GM12878 (cell line): Measurements from ENCODE around the gene TANK. TPM values are rescaled to one million over a fixed set of nuclear protein-coding genes. Genes with fewer than 3 reads are reported as not detected.
A peak's percentile ranks its signal among the peaks of the same experiment; 100 is the strongest.

Experiments used
- ATAC-seq: fragments of 200-7000 bp; cut with Tn5 transposase; 3 replicates; pipeline ENCODE4 v1.9.1; 2020; ENCODE audit warnings: mild to moderate bottlenecking, moderate library complexity
- BruUV-seq: library from RNA; stranded (reverse); fragments of 400-500 nt; replicated peaks from 2 replicates; lab custom pipeline; 2021; lab: Mats Ljungman, UMichigan
- CTCF ChIA-PET: fragments of 300-600 bp; sonication (Branson Sonifier 250); formaldehyde crosslinking; extraction: SDS; loops from one replicate; lab custom pipeline; 2021; ENCODE audit warnings: inconsistent platforms; lab: Yijun Ruan, JAX
- POLR2A ChIA-PET: fragments of 350-600 bp; formaldehyde crosslinking; extraction: SDS; loops from one replicate; lab custom pipeline; 2021; ENCODE audit warnings: inconsistent platforms; lab: Charles Lee
- RAD21 ChIA-PET: fragments of 300-600 bp; sonication (Branson Sonifier 250); formaldehyde crosslinking; loops from one replicate; lab custom pipeline; 2023; ENCODE audit warnings: antibody characterized with exemption; ENCODE audit not compliant: unreplicated experiment; lab: Charles Lee
- SMC1A ChIA-PET: fragments of 300-600 bp; sonication (Branson Sonifier 250); formaldehyde crosslinking; loops from one replicate; lab custom pipeline; 2023; ENCODE audit not compliant: unreplicated experiment, uncharacterized antibody; lab: Charles Lee
- DNase-seq: peaks from one replicate; pipeline ENCODE4 v3.0.0-alpha.2; 2011; ENCODE audit warnings: low read depth, low spot score
- FAIRE-seq: peaks from 3 replicates; lab custom pipeline; 2011; peaks lifted over from hg19 to GRCh38; lab: Jason Lieb, UNC
- H2AFZ ChIP-seq: 2 replicates; pipeline ENCODE4 v1.6.0; 2011; ENCODE audit warnings: low read depth, low read length, control low read depth; ENCODE audit not compliant: control insufficient read depth
- H3K27ac ChIP-seq: 2 replicates; pipeline ENCODE4 v1.5.1; 2011; ENCODE audit warnings: control low read depth; ENCODE audit not compliant: control insufficient read depth, insufficient read depth
- H3K27me3 ChIP-seq, 2 experiments: replicated peaks in 1 of 2; 2 replicates each; pipeline versions ENCODE4 v1.6.0 to v1.6.1; 2011; ENCODE audit warnings: low read length in 1 of 2; ENCODE audit not compliant: control insufficient read depth in 2 of 2, insufficient read depth in 2 of 2
- H3K36me3 ChIP-seq, 2 experiments: 2 replicates each; pipeline ENCODE4 v1.5.1; 2011; ENCODE audit warnings: low read length in 1 of 2; ENCODE audit not compliant: control insufficient read depth in 2 of 2, insufficient read depth in 2 of 2
- H3K4me1 ChIP-seq: 2 replicates; pipeline ENCODE4 v1.6.1; 2011; ENCODE audit warnings: mild to moderate bottlenecking, low read length, moderate library complexity, mixed read lengths; ENCODE audit not compliant: control insufficient read depth, insufficient read depth
- H3K4me2 ChIP-seq: 2 replicates; pipeline ENCODE4 v1.6.0; 2011; ENCODE audit warnings: control low read depth; ENCODE audit not compliant: control insufficient read depth, insufficient read depth
- H3K4me3 ChIP-seq: fragments of 200-600 bp; sonication (generic); 2 replicates; pipeline ENCODE4 v1.5.1; 2016
- H3K79me2 ChIP-seq: 2 replicates; pipeline ENCODE4 v1.6.0; 2011; ENCODE audit warnings: low read length; ENCODE audit not compliant: control insufficient read depth, insufficient read depth
- H3K9ac ChIP-seq: 2 replicates; pipeline ENCODE4 v1.8.0; 2011; ENCODE audit warnings: low read length, control low read depth, mixed read lengths; ENCODE audit not compliant: control insufficient read depth, insufficient read depth
- H3K9me3 ChIP-seq: replicated peaks from 3 replicates; pipeline ENCODE4 v1.5.1; 2011; ENCODE audit warnings: mild to moderate bottlenecking, low read length; ENCODE audit not compliant: control insufficient read depth, insufficient read depth
- H4K20me1 ChIP-seq: 2 replicates; pipeline ENCODE4 v1.6.0; 2011; ENCODE audit not compliant: control insufficient read depth, insufficient read depth
- DPF2 ChIP-seq: fragments of 450-650 bp; IDR thresholded peaks from 2 replicates; pipeline ENCODE4 v1.6.1; 2017; ENCODE audit warnings: mild to moderate bottlenecking
- GATAD2B ChIP-seq: fragments of 450-650 bp; conservative IDR thresholded peaks from 2 replicates; pipeline ENCODE4 v1.6.1; 2017; ENCODE audit warnings: low read depth, mild to moderate bottlenecking, moderate library complexity
- MLLT1 ChIP-seq: fragments of 450-650 bp; IDR thresholded peaks from 2 replicates; pipeline ENCODE4 v1.6.1; 2016; ENCODE audit warnings: mild to moderate bottlenecking
- PML ChIP-seq: IDR thresholded peaks from 2 replicates; pipeline ENCODE4 v1.6.1; 2012; ENCODE audit warnings: low read length, inconsistent platforms
- RAD21 ChIP-seq: IDR thresholded peaks from 2 replicates; pipeline ENCODE4 v1.6.1; 2011; ENCODE audit warnings: mild to moderate bottlenecking, low read depth, low read length, moderate library complexity; ENCODE audit not compliant: insufficient read depth
- TAF1 ChIP-seq: IDR thresholded peaks from 2 replicates; pipeline ENCODE4 v1.6.1; 2011; ENCODE audit warnings: mild to moderate bottlenecking, low read depth, low read length, borderline replicate concordance
- YY1 ChIP-seq: IDR thresholded peaks from 2 replicates; pipeline ENCODE4 v1.6.1; 2011; ENCODE audit warnings: low read depth, mild to moderate bottlenecking, low read length
- WGBS: methylation state at CpG from one replicate; pipeline ENCODE4 v1.1.6; 2016; ENCODE audit warnings: low lambda C conversion rate; ENCODE audit not compliant: insufficient replicate concordance, insufficient coverage; ENCODE audit errors: missing lambda C conversion rate; 5-methylcytosine and 5-hydroxymethylcytosine counted together
- in situ Hi-C: fragments of 300-500 bp; cut with MboI; formaldehyde crosslinking; loops from 9 replicates; pipeline ENCODE4 v1.14.3; 2018; ENCODE audit warnings: mixed read lengths
- intact Hi-C: fragments of 100-400 bp; cut with micrococcal nuclease; formaldehyde crosslinking; loops from one replicate; pipeline ENCODE4 v1.14.2; 2022; ENCODE audit not compliant: unreplicated experiment
- polyA plus RNA-seq, 11 experiments: library from polyadenylated mRNA; depleted of rRNA in 4 of 11; unstranded in 6 of 11; stranded (reverse) in 5 of 11; fragments of >200 nt; fragmentation: Nextera tagmentation in 4 of 11; fragmentation: Illumina TruSeq in 1 of 11; extraction: Ambion mirVana in 4 of 11; extraction: Trizol in 1 of 11; gene quantifications; 1 replicate in 1 of 11; 2 replicates in 10 of 11; pipeline versions ENCODE4 v1.2.1 to v1.2.3, GENCODE V29; 2011 to 2016; ENCODE audit warnings: inconsistent platforms in 2 of 11, missing spikeins in 2 of 11, low read depth in 1 of 11
- total RNA-seq, 4 experiments: library from RNA; depleted of rRNA in 3 of 4; stranded (reverse); fragments of >200 nt in 3 of 4; fragmentation: Illumina TruSeq in 1 of 4; extraction: Trizol in 1 of 4; gene quantifications; 2 replicates each; pipeline versions ENCODE4 v1.2.1 to v1.2.3, GENCODE V29; 2013 to 2021
- TF ChIP-seq, protein P1 (sequence below): fragments of 450-650 bp; IDR thresholded peaks from 2 replicates; pipeline ENCODE4 v1.6.1; 2016; ENCODE audit warnings: mild to moderate bottlenecking
- TF ChIP-seq, protein P2 (sequence below): fragments of 450-650 bp; IDR thresholded peaks from 2 replicates; pipeline ENCODE4 v1.6.1; 2017; ENCODE audit warnings: mild to moderate bottlenecking, moderate library complexity
- TF ChIP-seq, protein P3 (sequence below): fragments of 450-650 bp; IDR thresholded peaks from 2 replicates; pipeline ENCODE4 v1.6.1; 2016; ENCODE audit warnings: mild to moderate bottlenecking, moderate library complexity, borderline replicate concordance

TANK gene
- total and polyA plus RNA-seq, 10 of the 15 experiments (the other 5 are each of a cell fraction or from before 2014, with no cell fraction given), result 48.6 to 127 (median 103) TPM

GRCh38 chr2:161238560-161239325 lies 78.5 kb downstream of the TANK start:
- intact Hi-C loops, result no loop called here
- in situ Hi-C loops, result no loop called here
- ATAC-seq (peak; percentile 44), FAIRE-seq (no peak), DNase-seq (no peak)
- Histone ChIP-seq H3K4me1 (peaks cover 20% of the 10 kb centered on the region), H3K79me2 (peaks cover 2% of the 10 kb centered on the region), H3K9me3 (no peaks in the 10 kb centered on the region), H3K9ac (peak overlapping the region; percentile 61), H4K20me1 (no peaks in the 10 kb centered on the region), H3K27me3 (no peaks in the 10 kb centered on the region), H3K36me3 (peaks cover 0 to 1% of the 10 kb centered on the region in 2 experiments; a peak in 2 of 4 replicates), H3K27ac (peak overlapping the region; percentile 31), H2AFZ (peak overlapping the region; percentile 71), H3K4me3 (peak overlapping the region; percentile 76), H3K4me2 (peak overlapping the region; percentile 96)
- ChIA-PET RAD21 (interaction anchor here (1.4 to 3.2 kb wide), 2 partner anchors 13 to 15 kb away, joined by 4 to 17 read pairs; no protein-coding TSS in a partner anchor), SMC1A (interaction anchor here (1.6 kb wide), 1 partner anchor 15 kb away, joined by 8 read pairs; no protein-coding TSS in a partner anchor), CTCF (interaction anchor here (1.6 to 1.9 kb wide), 4 partner anchors 8 to 16 kb away, joined by 3 to 9 read pairs (median 6); no protein-coding TSS in a partner anchor), POLR2A (no interaction called here)
- 6% methylated on average over 63 of the region's 78 CpGs for WGBS
- no TSS peak for BruUV-seq
- TF ChIP-seq PML, result no peak
- TF ChIP-seq DPF2, result peak; percentile 51; the same call in 1 of the 2 replicates
- no peak for TF ChIP-seq TAF1
- peak; percentile 51; the same call in 1 of the 2 replicates for TF ChIP-seq MLLT1
- TF ChIP-seq, protein P1, sequence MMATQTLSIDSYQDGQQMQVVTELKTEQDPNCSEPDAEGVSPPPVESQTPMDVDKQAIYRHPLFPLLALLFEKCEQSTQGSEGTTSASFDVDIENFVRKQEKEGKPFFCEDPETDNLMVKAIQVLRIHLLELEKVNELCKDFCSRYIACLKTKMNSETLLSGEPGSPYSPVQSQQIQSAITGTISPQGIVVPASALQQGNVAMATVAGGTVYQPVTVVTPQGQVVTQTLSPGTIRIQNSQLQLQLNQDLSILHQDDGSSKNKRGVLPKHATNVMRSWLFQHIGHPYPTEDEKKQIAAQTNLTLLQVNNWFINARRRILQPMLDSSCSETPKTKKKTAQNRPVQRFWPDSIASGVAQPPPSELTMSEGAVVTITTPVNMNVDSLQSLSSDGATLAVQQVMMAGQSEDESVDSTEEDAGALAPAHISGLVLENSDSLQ, result peak; percentile 12; the same call in 1 of the 2 replicates
- TF ChIP-seq, protein P2, sequence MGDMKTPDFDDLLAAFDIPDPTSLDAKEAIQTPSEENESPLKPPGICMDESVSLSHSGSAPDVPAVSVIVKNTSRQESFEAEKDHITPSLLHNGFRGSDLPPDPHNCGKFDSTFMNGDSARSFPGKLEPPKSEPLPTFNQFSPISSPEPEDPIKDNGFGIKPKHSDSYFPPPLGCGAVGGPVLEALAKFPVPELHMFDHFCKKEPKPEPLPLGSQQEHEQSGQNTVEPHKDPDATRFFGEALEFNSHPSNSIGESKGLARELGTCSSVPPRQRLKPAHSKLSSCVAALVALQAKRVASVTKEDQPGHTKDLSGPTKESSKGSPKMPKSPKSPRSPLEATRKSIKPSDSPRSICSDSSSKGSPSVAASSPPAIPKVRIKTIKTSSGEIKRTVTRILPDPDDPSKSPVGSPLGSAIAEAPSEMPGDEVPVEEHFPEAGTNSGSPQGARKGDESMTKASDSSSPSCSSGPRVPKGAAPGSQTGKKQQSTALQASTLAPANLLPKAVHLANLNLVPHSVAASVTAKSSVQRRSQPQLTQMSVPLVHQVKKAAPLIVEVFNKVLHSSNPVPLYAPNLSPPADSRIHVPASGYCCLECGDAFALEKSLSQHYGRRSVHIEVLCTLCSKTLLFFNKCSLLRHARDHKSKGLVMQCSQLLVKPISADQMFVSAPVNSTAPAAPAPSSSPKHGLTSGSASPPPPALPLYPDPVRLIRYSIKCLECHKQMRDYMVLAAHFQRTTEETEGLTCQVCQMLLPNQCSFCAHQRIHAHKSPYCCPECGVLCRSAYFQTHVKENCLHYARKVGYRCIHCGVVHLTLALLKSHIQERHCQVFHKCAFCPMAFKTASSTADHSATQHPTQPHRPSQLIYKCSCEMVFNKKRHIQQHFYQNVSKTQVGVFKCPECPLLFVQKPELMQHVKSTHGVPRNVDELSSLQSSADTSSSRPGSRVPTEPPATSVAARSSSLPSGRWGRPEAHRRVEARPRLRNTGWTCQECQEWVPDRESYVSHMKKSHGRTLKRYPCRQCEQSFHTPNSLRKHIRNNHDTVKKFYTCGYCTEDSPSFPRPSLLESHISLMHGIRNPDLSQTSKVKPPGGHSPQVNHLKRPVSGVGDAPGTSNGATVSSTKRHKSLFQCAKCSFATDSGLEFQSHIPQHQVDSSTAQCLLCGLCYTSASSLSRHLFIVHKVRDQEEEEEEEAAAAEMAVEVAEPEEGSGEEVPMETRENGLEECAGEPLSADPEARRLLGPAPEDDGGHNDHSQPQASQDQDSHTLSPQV, result no peak
- peak; percentile 85 for TF ChIP-seq GATAD2B
- TF ChIP-seq RAD21, result no peak
- TF ChIP-seq, protein P3, sequence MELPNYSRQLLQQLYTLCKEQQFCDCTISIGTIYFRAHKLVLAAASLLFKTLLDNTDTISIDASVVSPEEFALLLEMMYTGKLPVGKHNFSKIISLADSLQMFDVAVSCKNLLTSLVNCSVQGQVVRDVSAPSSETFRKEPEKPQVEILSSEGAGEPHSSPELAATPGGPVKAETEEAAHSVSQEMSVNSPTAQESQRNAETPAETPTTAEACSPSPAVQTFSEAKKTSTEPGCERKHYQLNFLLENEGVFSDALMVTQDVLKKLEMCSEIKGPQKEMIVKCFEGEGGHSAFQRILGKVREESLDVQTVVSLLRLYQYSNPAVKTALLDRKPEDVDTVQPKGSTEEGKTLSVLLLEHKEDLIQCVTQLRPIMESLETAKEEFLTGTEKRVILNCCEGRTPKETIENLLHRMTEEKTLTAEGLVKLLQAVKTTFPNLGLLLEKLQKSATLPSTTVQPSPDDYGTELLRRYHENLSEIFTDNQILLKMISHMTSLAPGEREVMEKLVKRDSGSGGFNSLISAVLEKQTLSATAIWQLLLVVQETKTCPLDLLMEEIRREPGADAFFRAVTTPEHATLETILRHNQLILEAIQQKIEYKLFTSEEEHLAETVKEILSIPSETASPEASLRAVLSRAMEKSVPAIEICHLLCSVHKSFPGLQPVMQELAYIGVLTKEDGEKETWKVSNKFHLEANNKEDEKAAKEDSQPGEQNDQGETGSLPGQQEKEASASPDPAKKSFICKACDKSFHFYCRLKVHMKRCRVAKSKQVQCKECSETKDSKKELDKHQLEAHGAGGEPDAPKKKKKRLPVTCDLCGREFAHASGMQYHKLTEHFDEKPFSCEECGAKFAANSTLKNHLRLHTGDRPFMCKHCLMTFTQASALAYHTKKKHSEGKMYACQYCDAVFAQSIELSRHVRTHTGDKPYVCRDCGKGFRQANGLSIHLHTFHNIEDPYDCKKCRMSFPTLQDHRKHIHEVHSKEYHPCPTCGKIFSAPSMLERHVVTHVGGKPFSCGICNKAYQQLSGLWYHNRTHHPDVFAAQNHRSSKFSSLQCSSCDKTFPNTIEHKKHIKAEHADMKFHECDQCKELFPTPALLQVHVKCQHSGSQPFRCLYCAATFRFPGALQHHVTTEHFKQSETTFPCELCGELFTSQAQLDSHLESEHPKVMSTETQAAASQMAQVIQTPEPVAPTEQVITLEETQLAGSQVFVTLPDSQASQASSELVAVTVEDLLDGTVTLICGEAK, result no peak
- 0 out of 2 replicates have a peak, but pooled peaks have one; percentile 45 for TF ChIP-seq YY1
